K562 (cell line): ENCODE data around the gene EXOC4. TPM values are rescaled to one million over a fixed set of nuclear protein-coding genes. Genes with fewer than 3 reads are reported as not detected.

Experiments used
- ATAC-seq: fragments of 200-7000 bp; cut with Tn5 transposase; 3 replicates; pipeline ENCODE4 v1.9.1; 2020; ENCODE audit warnings: moderate library complexity
- BruUV-seq: library from RNA; stranded (reverse); fragments of 400-500 nt; replicated peaks from 2 replicates; lab custom pipeline; 2021; lab: Mats Ljungman, UMichigan
- CTCF ChIA-PET: fragments of 300-600 bp; formaldehyde crosslinking; extraction: SDS; loops from one replicate; lab custom pipeline; 2021; ENCODE audit warnings: low intra/inter-chr PET ratio; lab: Yijun Ruan, JAX
- POLR2A ChIA-PET: fragments of 300-600, 350-650 bp; sonication (Branson Sonifier 250); formaldehyde crosslinking; extraction: SDS; loops from one replicate; lab custom pipeline; 2021; ENCODE audit warnings: antibody characterized with exemption, inconsistent platforms; lab: Yijun Ruan, JAX
- DNase-seq, 4 experiments: peaks; one replicate each; pipeline versions ENCODE4 v3.0.0 to v3.0.0-alpha.2; 2011 to 2018; ENCODE audit warnings: low spot score in 3 of 4, mixed read lengths in 3 of 4; ENCODE audit errors: extremely low read depth in 1 of 4
- FAIRE-seq: peaks from 2 replicates; lab custom pipeline; 2011; peaks lifted over from hg19 to GRCh38; lab: Jason Lieb, UNC
- H2AFZ ChIP-seq: 2 replicates; pipeline ENCODE4 v1.6.0; 2011; ENCODE audit warnings: low read depth, low read length, control low read depth, inconsistent platforms
- H3K27ac ChIP-seq: fragments of 200-600 bp; 3 replicates; pipeline ENCODE4 v1.8.0; 2011; ENCODE audit warnings: low read depth, mild to moderate bottlenecking, control low read depth, inconsistent platforms, low read length, moderate library complexity, mixed read lengths; ENCODE audit errors: extremely low read depth
- H3K27me3 ChIP-seq, 2 experiments: fragments of 300-600 bp in 1 of 2; 2 replicates in 1 of 2; 3 replicates in 1 of 2; pipeline versions ENCODE4 v1.6.0 to v1.8.0; 2011; ENCODE audit warnings: inconsistent platforms in 2 of 2, low read length in 2 of 2, mild to moderate bottlenecking in 1 of 2, mixed read lengths in 1 of 2, moderate library complexity in 1 of 2; ENCODE audit not compliant: control insufficient read depth in 2 of 2, insufficient read depth in 2 of 2
- H3K36me3 ChIP-seq: fragments of 300-600 bp; 3 replicates; pipeline ENCODE4 v1.8.0; 2011; ENCODE audit warnings: mild to moderate bottlenecking, low read length, inconsistent platforms; ENCODE audit not compliant: control insufficient read depth, insufficient read depth
- H3K4me1 ChIP-seq, 2 experiments: fragments of 200-600 bp in 1 of 2; replicated peaks in 1 of 2; 2 replicates in 1 of 2; 3 replicates in 1 of 2; pipeline versions ENCODE4 v1.5.1 to v1.8.0; 2011; ENCODE audit warnings: inconsistent platforms in 2 of 2, low read length in 2 of 2, mild to moderate bottlenecking in 1 of 2, mixed read lengths in 1 of 2, moderate library complexity in 1 of 2; ENCODE audit not compliant: control insufficient read depth in 2 of 2, insufficient read depth in 2 of 2
- H3K4me2 ChIP-seq: 2 replicates; pipeline ENCODE4 v1.6.1; 2011; ENCODE audit warnings: low read length, control low read depth, inconsistent platforms, mixed read lengths; ENCODE audit not compliant: insufficient read depth
- H3K4me3 ChIP-seq: fragments of 200-600 bp; sonication (generic), shearing (Covaris generic); 2 replicates; pipeline ENCODE4 v1.5.1; 2016; ENCODE audit warnings: control low read depth, inconsistent platforms
- H3K79me2 ChIP-seq: fragments of 200-600 bp; 3 replicates; pipeline ENCODE4 v1.8.0; 2011; ENCODE audit warnings: low read length, inconsistent platforms; ENCODE audit not compliant: control insufficient read depth, insufficient read depth
- H3K9ac ChIP-seq, 2 experiments: 2 replicates each; pipeline versions ENCODE4 v1.6.0 to v1.6.1; 2011; ENCODE audit warnings: low read depth in 2 of 2, low read length in 2 of 2, control low read depth in 1 of 2, inconsistent platforms in 1 of 2, mild to moderate bottlenecking in 1 of 2, mixed read lengths in 1 of 2; ENCODE audit not compliant: insufficient read depth in 1 of 2
- H3K9me1 ChIP-seq: one replicate; pipeline ENCODE4 v1.6.0; 2011; ENCODE audit warnings: inconsistent platforms, mild to moderate bottlenecking, low read length, moderate library complexity; ENCODE audit not compliant: control insufficient read depth, insufficient read depth
- H3K9me3 ChIP-seq: replicated peaks from 2 replicates; pipeline ENCODE4 v1.5.1; 2011; ENCODE audit warnings: low read depth, low read length, inconsistent platforms; ENCODE audit not compliant: control insufficient read depth, insufficient read depth
- H4K20me1 ChIP-seq: replicated peaks from 2 replicates; pipeline ENCODE4 v1.6.1; 2011; ENCODE audit warnings: low read length, inconsistent platforms, mixed read lengths; ENCODE audit not compliant: control insufficient read depth, insufficient read depth
- CEBPG ChIP-seq, 3 experiments: fragments of 200-800 bp in 1 of 3; sonication (Bioruptor generic) in 1 of 3; sonication (generic) in 1 of 3; formaldehyde crosslinking in 1 of 3; IDR thresholded peaks in 2 of 3; conservative IDR thresholded peaks in 1 of 3; 2 replicates each; pipeline versions ENCODE4 v1.6.1 to v1.8.0; 2016 to 2022; ENCODE audit warnings: missing compliant biosample characterization in 2 of 3, missing genetic modification characterization in 2 of 3, mild to moderate bottlenecking in 1 of 3, missing genetic modification reagents in 1 of 3
- DPF2 ChIP-seq: fragments of 450-650 bp; IDR thresholded peaks from 2 replicates; pipeline ENCODE4 v1.6.1; 2016
- FOSL1 ChIP-seq: fragments of 200-800 bp; sonication (Bioruptor generic); conservative IDR thresholded peaks from 2 replicates; pipeline ENCODE4 v1.6.1; 2016; ENCODE audit warnings: missing genetic modification characterization, missing compliant biosample characterization
- JUND ChIP-seq, 2 experiments: IDR thresholded peaks; 2 replicates in 1 of 2; 3 replicates in 1 of 2; pipeline ENCODE4 v1.6.1; 2011; ENCODE audit warnings: borderline replicate concordance in 2 of 2, low read depth in 2 of 2, low read length in 2 of 2, improper control_type of control experiment in 1 of 2, missing biosample characterization in 1 of 2, missing genetic modification characterization in 1 of 2, missing genetic modification reagents in 1 of 2
- KAT2B ChIP-seq: IDR thresholded peaks from one replicate; pipeline ENCODE4 v1.6.1; 2012; ENCODE audit warnings: low read depth, mild to moderate bottlenecking, control low read depth, inconsistent platforms, low read length, moderate library complexity
- KAT7 ChIP-seq: sonication (generic); formaldehyde crosslinking; IDR thresholded peaks from 2 replicates; pipeline ENCODE4 v1.8.0; 2022; ENCODE audit warnings: missing genetic modification reagents, mild to moderate bottlenecking, borderline replicate concordance
- NR2F6 ChIP-seq: fragments of 450-650 bp; formaldehyde crosslinking; IDR thresholded peaks from 2 replicates; pipeline ENCODE4 v1.4.0; 2020; ENCODE audit warnings: mild to moderate bottlenecking
- XRCC5 ChIP-seq: fragments of 200-400 bp; formaldehyde crosslinking; IDR thresholded peaks from 2 replicates; pipeline ENCODE4 v1.6.1; 2017; ENCODE audit warnings: low read depth, mild to moderate bottlenecking, low read length
- ZNF212 ChIP-seq: fragments of 450-650 bp; formaldehyde crosslinking; IDR thresholded peaks from 2 replicates; pipeline ENCODE4 v1.4.0; 2020; ENCODE audit warnings: mild to moderate bottlenecking
- in situ Hi-C: fragments of 300-500 bp; cut with MboI; formaldehyde crosslinking; loops from 4 replicates; pipeline ENCODE4 v1.15.0; 2018; ENCODE audit warnings: inconsistent platforms, mixed read lengths
- intact Hi-C: fragments of 100-400 bp; cut with micrococcal nuclease; formaldehyde crosslinking; loops from 2 replicates; pipeline ENCODE4 v1.14.2; 2022
- polyA plus RNA-seq, 8 experiments: library from polyadenylated mRNA; depleted of rRNA in 4 of 8; stranded (reverse) in 5 of 8; unstranded in 3 of 8; fragments of >200 nt; fragmentation: Nextera tagmentation in 2 of 8; fragmentation: Illumina TruSeq in 1 of 8; extraction: Ambion mirVana in 2 of 8; extraction: Trizol in 1 of 8; gene quantifications; 2 replicates each; pipeline versions ENCODE4 v1.2.1 to v1.2.3, GENCODE V29; 2011 to 2014; ENCODE audit warnings: inconsistent platforms in 1 of 8, missing spikeins in 1 of 8
- total RNA-seq, 7 experiments: library from RNA; depleted of rRNA in 6 of 7; stranded (reverse); fragments of >200 nt in 6 of 7; fragmentation: Illumina TruSeq in 2 of 7; extraction: Trizol in 2 of 7; gene quantifications; 2 replicates each; pipeline versions ENCODE4 v1.2.1 to v1.2.3, GENCODE V29; 2011 to 2021; ENCODE audit warnings: low replicate concordance in 1 of 7
- TF ChIP-seq, protein P1 (sequence below): fragments of 450-650 bp; formaldehyde crosslinking; IDR thresholded peaks from 2 replicates; pipeline ENCODE4 v1.4.0; 2020; ENCODE audit warnings: mild to moderate bottlenecking, moderate library complexity
- TF ChIP-seq, protein P2 (sequence below), 2 experiments: fragments of 450-650 bp in 1 of 2; sonication (generic) in 1 of 2; formaldehyde crosslinking in 1 of 2; IDR thresholded peaks in 1 of 2; conservative IDR thresholded peaks in 1 of 2; 2 replicates each; pipeline versions ENCODE4 v1.6.1 to v1.8.1; 2016 to 2023; ENCODE audit warnings: mild to moderate bottlenecking in 2 of 2, moderate library complexity in 2 of 2, inconsistent platforms in 1 of 2, missing genetic modification reagents in 1 of 2

EXOC4 gene
- total and polyA plus RNA-seq, 9 of the 15 experiments (the other 6 are each of a cell fraction or from before 2014, with no cell fraction given): 18.5 to 73.1 (median 46.6) TPM

DNA sequence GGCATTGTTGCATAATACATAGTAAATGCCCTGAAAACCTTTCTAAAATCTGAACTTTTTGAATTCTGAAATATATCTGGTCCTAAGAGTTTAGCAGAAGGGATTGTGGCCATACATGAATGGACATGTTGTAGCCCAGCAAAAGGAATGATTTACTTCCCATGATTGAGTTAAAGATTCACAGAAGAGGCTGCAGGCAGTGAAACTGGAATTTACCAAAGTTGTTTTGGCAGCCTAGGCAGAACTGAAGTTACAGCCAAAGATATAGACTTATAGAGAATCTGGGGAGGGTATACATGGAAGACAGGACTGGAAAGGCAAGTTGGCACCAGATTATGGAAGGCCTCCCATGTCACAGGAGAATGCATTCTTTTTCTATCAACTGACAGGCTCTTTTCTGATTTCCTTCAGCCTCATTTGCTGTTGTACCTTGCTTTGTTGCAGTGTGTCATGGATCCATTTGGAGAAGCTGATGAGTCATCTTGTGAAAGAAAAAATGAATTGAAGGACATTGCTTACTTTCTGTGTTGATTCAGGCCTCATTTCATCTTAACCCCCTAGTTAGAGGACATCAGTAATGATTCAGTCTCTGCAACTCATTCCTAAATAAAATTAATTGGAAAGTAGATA lies 518.1 kb downstream of the EXOC4 start:
- Histone ChIP-seq H3K27ac (no peak overlapping the region), H3K4me1 (no peaks in the 10 kb centered on the region), H3K9ac (no peak overlapping the region), H3K27me3 (no peaks in the 10 kb centered on the region), H4K20me1 (no peaks in the 10 kb centered on the region), H3K9me1 (no peaks in the 10 kb centered on the region), H3K9me3 (no peaks in the 10 kb centered on the region), H3K4me2 (no peak overlapping the region), H3K4me3 (no peak overlapping the region), H2AFZ (no peak overlapping the region), H3K36me3 (no peaks in the 10 kb centered on the region), H3K79me2 (no peaks in the 10 kb centered on the region)
- no peak for FAIRE-seq
- ATAC-seq: no peak
- CTCF ChIA-PET: no interaction called here
- intact Hi-C loops: no loop called here
- POLR2A ChIA-PET: no interaction called here
- no TSS peak for BruUV-seq
- no peak for DNase-seq
- in situ Hi-C loops: no loop called here
- TF ChIP-seq, protein P1, sequence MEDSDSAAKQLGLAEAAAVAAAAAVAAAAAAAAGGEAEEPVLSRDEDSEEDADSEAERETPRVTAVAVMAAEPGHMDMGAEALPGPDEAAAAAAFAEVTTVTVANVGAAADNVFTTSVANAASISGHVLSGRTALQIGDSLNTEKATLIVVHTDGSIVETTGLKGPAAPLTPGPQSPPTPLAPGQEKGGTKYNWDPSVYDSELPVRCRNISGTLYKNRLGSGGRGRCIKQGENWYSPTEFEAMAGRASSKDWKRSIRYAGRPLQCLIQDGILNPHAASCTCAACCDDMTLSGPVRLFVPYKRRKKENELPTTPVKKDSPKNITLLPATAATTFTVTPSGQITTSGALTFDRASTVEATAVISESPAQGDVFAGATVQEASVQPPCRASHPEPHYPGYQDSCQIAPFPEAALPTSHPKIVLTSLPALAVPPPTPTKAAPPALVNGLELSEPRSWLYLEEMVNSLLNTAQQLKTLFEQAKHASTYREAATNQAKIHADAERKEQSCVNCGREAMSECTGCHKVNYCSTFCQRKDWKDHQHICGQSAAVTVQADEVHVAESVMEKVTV: no peak
- no peak for TF ChIP-seq DPF2
- TF ChIP-seq, protein P2, sequence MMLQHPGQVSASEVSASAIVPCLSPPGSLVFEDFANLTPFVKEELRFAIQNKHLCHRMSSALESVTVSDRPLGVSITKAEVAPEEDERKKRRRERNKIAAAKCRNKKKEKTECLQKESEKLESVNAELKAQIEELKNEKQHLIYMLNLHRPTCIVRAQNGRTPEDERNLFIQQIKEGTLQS (IDR thresholded peaks at IDR 0.05): peak; percentile 77
- TF ChIP-seq, protein P2 (CRISPR knock-in tag; conservative IDR thresholded peaks at IDR 0.05): no peak
- peak; percentile 37; the same call in 1 of the 2 replicates for TF ChIP-seq JUND (IDR thresholded peaks at IDR 0.05; ENCODE audit: borderline replicate concordance, low read depth, low read length)
- TF ChIP-seq JUND (tag; IDR thresholded peaks at IDR 0.05; ENCODE audit: borderline replicate concordance, low read depth, low read length): peak; percentile 39; the same call in 1 of the 3 replicates
- no peak for TF ChIP-seq CEBPG (CRISPR knock-in tag; IDR thresholded peaks at IDR 0.05)
- peak in 1 of 2 experiments; percentile 31; a peak in 1 of 4 replicates for TF ChIP-seq CEBPG (tag; conservative IDR thresholded peaks at IDR 0.05 in 1 of 2, IDR thresholded peaks at IDR 0.05 in 1 of 2)
- no peak for TF ChIP-seq KAT7 (CRISPR knock-in tag)
- TF ChIP-seq FOSL1: 0 out of 2 replicates have a peak, but pooled peaks have one; percentile 26
- TF ChIP-seq XRCC5: no peak
- TF ChIP-seq ZNF212 (CRISPR knock-in tag): no peak
- no peak for TF ChIP-seq KAT2B
- no peak for TF ChIP-seq NR2F6 (CRISPR knock-in tag)
